ENCODE results near the gene SNX17. TPM values are rescaled to one million over a fixed set of nuclear protein-coding genes. Genes with fewer than 3 reads are reported as not detected.

The SNX17 gene
- total and polyA plus RNA-seq, 3 experiments from 2014 or later, result 122 to 211 (median 130) TPM

- H3K27ac Mint-ChIP-seq, result peak overlapping the region in 4 of 8 donors; percentile 15 to 98 (median 73)
- no peaks in the 10 kb centered on the region for H3K9me3 Mint-ChIP-seq
- peaks cover 53 to 77% (median 69%) of the 10 kb centered on the region in 3 donors for H3K4me1 Mint-ChIP-seq
- H3K36me3 ChIP-seq (ENCODE audit: insufficient read depth, low read length), result no peaks in the 10 kb centered on the region
- H3K9me3 ChIP-seq (ENCODE audit: low read length), result no peaks in the 10 kb centered on the region
- H3K27ac ChIP-seq (ENCODE audit: low read depth, low read length), result peak overlapping the region; percentile 34
- H3K4me1 ChIP-seq (ENCODE audit: insufficient read depth, low read length), result peaks cover 36% of the 10 kb centered on the region
- ChIA-PET POLR2A (interaction anchor here (0.6 to 1.7 kb wide), 2 partner anchors 11 to 15 kb away, joined by 5 read pairs; partner anchors contain the start of gene EIF2B4), CTCF (interaction anchor here (2.4 kb wide), 1 partner anchor 15 kb away, joined by 6 read pairs; no protein-coding TSS in a partner anchor)
- DNase-seq, result no peak
- H3K36me3 Mint-ChIP-seq, result peaks cover 0 to 32% (median 3%) of the 10 kb centered on the region in 3 donors
- H3K4me3 Mint-ChIP-seq, result peak overlapping the region in 6 of 7 donors; percentile 27 to 100 (median 62)
- no peak overlapping the region for H3K4me3 ChIP-seq (ENCODE audit: low read length)
- H3K27me3 Mint-ChIP-seq, result peaks cover 0 to 1% of the 10 kb centered on the region in 2 donors
- H3K27me3 ChIP-seq (ENCODE audit: insufficient read depth, low read length, poor library complexity, severe bottlenecking), result no peaks in the 10 kb centered on the region
Measured at GRCh38 chr2:27354597-27354927, 15.9 kb upstream of the SNX17 start.

- Mint-ChIP-seq H3K27ac (peak overlapping the region; percentile 98 to 100 (median 99)), H3K36me3 (peaks cover 0 to 25% (median 0%) of the 10 kb centered on the region in 3 donors), H3K4me3 (peak overlapping the region; percentile 93 to 100 (median 99)), H3K4me1 (peaks cover 47 to 68% (median 62%) of the 10 kb centered on the region in 3 donors), H3K27me3 (peaks cover 0 to 1% of the 10 kb centered on the region in 2 donors), H3K9me3 (no peaks in the 10 kb centered on the region)
- ChIA-PET CTCF (interaction anchor here (0.8 kb wide), 1 partner anchor 14 kb away, joined by 3 read pairs; the partner anchor contains the start of gene EIF2B4), POLR2A (interaction anchor here (0.6 to 1.7 kb wide), 5 partner anchors 14 to 1257 kb away, joined by 4 to 12 read pairs (median 8); partner anchors contain the start of genes EIF2B4, NRBP1, PPM1G and SNX17)
- Histone ChIP-seq H3K27me3 (ENCODE audit: insufficient read depth, low read length, poor library complexity, severe bottlenecking) (no peaks in the 10 kb centered on the region), H3K9me3 (ENCODE audit: low read length) (no peaks in the 10 kb centered on the region), H3K36me3 (ENCODE audit: insufficient read depth, low read length) (no peaks in the 10 kb centered on the region), H3K4me3 (ENCODE audit: low read length) (peak overlapping the region; percentile 92), H3K4me1 (ENCODE audit: insufficient read depth, low read length) (peaks cover 36% of the 10 kb centered on the region), H3K27ac (ENCODE audit: low read depth, low read length) (peak overlapping the region; percentile 90)
- peak in 1 of 5 donors; percentile 49 for DNase-seq
Measured at GRCh38 chr2:27356056-27356381, 14.4 kb upstream of the SNX17 start.

GRCh38 chr2:27356382-27357181 lies 13.8 kb upstream of the SNX17 start, which contains the start of gene GTF3C2:
Gene GTF3C2, minus strand, starts transcription at chr2:27356764. Its CDS starts 13,210 bp downstream, at chr2:27343554.
- H3K4me3 ChIP-seq (ENCODE audit: low read length), result peak within 1 kb of the TSS; percentile 92
- peaks cover 0 to 1% of the 10 kb centered on the region in 2 donors for H3K27me3 Mint-ChIP-seq
- CTCF ChIA-PET, result interaction anchor here (0.8 to 1.0 kb wide), 3 partner anchors 13 to 15 kb away, joined by 3 to 4 read pairs (median 3); partner anchors contain the start of gene EIF2B4
- no peaks in the 10 kb centered on the region for H3K27me3 ChIP-seq (ENCODE audit: insufficient read depth, low read length, poor library complexity, severe bottlenecking)
- peak within 1 kb of the TSS; percentile 98 to 100 (median 99) for H3K27ac Mint-ChIP-seq
- POLR2A ChIA-PET, result interaction anchor here (0.6 to 1.7 kb wide), 5 partner anchors 13 to 1256 kb away, joined by 4 to 12 read pairs (median 8); partner anchors contain the start of genes EIF2B4, NRBP1, PPM1G and SNX17
- H3K9me3 ChIP-seq (ENCODE audit: low read length), result no peaks in the 10 kb centered on the region
- H3K4me3 Mint-ChIP-seq, result peak within 1 kb of the TSS; percentile 93 to 100 (median 99)
- H3K36me3 ChIP-seq (ENCODE audit: insufficient read depth, low read length), result no peaks in the 10 kb centered on the region
- peak within 1 kb of the TSS; percentile 90 for H3K27ac ChIP-seq (ENCODE audit: low read depth, low read length)
- H3K9me3 Mint-ChIP-seq, result no peaks in the 10 kb centered on the region
- DNase-seq, result peak; percentile 86 to 96 (median 93)
- H3K4me1 Mint-ChIP-seq, result peaks cover 44 to 64% (median 58%) of the 10 kb centered on the region in 3 donors
- H3K4me1 ChIP-seq (ENCODE audit: insufficient read depth, low read length), result peaks cover 32% of the 10 kb centered on the region
- H3K36me3 Mint-ChIP-seq, result peaks cover 0 to 23% (median 0%) of the 10 kb centered on the region in 3 donors

GRCh38 chr2:27362678-27363420 lies 7.6 kb upstream of the SNX17 start:
- DNase-seq, result no peak
- Mint-ChIP-seq H3K4me3 (peak overlapping the region in 1 of 7 donors; percentile 21), H3K9me3 (no peaks in the 10 kb centered on the region), H3K27ac (no peak overlapping the region), H3K36me3 (peaks cover 0 to 41% (median 6%) of the 10 kb centered on the region in 3 donors), H3K4me1 (peaks cover 14 to 17% (median 17%) of the 10 kb centered on the region in 3 donors), H3K27me3 (no peaks in the 10 kb centered on the region)
- H3K36me3 ChIP-seq (ENCODE audit: insufficient read depth, low read length), result peaks cover 30% of the 10 kb centered on the region
- H3K4me3 ChIP-seq (ENCODE audit: low read length), result no peak overlapping the region
- CTCF ChIA-PET, result no interaction called here
- H3K27me3 ChIP-seq (ENCODE audit: insufficient read depth, low read length, poor library complexity, severe bottlenecking), result no peaks in the 10 kb centered on the region
- H3K9me3 ChIP-seq (ENCODE audit: low read length), result no peaks in the 10 kb centered on the region
- H3K27ac ChIP-seq (ENCODE audit: low read depth, low read length), result no peak overlapping the region
- POLR2A ChIA-PET, result no interaction called here
- peaks cover 8% of the 10 kb centered on the region for H3K4me1 ChIP-seq (ENCODE audit: insufficient read depth, low read length)

GRCh38 chr2:27363933-27364332 lies 6.5 kb upstream of the SNX17 start:
- peaks cover 0 to 46% (median 6%) of the 10 kb centered on the region in 3 donors for H3K36me3 Mint-ChIP-seq
- H3K4me3 Mint-ChIP-seq, result peak overlapping the region in 1 of 7 donors; percentile 44
- CTCF ChIA-PET, result interaction anchor here (0.9 to 1.2 kb wide), 2 partner anchors 15 to 60 kb away, joined by 3 read pairs; no protein-coding TSS in a partner anchor

GRCh38 chr2:27369471-27370025 lies 868 bp upstream of the SNX17 start:
- peaks cover 35% of the 10 kb centered on the region for H3K4me1 ChIP-seq (ENCODE audit: insufficient read depth, low read length)

More at GRCh38 chr2:27363933-27364332, 6.5 kb upstream of the SNX17 start:
- POLR2A ChIA-PET, result no interaction called here
- no peaks in the 10 kb centered on the region for H3K27me3 ChIP-seq (ENCODE audit: insufficient read depth, low read length, poor library complexity, severe bottlenecking)
- no peak overlapping the region for H3K27ac ChIP-seq (ENCODE audit: low read depth, low read length)
- Mint-ChIP-seq H3K27me3 (no peaks in the 10 kb centered on the region), H3K4me1 (peaks cover 11 to 17% (median 16%) of the 10 kb centered on the region in 3 donors), H3K27ac (peak overlapping the region in 1 of 8 donors; percentile 31), H3K9me3 (no peaks in the 10 kb centered on the region)
- peaks cover 8% of the 10 kb centered on the region for H3K4me1 ChIP-seq (ENCODE audit: insufficient read depth, low read length)
- H3K36me3 ChIP-seq (ENCODE audit: insufficient read depth, low read length), result peaks cover 38% of the 10 kb centered on the region
- DNase-seq, result no peak
- no peaks in the 10 kb centered on the region for H3K9me3 ChIP-seq (ENCODE audit: low read length)
- H3K4me3 ChIP-seq (ENCODE audit: low read length), result no peak overlapping the region

More at GRCh38 chr2:27369471-27370025, 868 bp upstream of the SNX17 start:
- H3K27me3 Mint-ChIP-seq, result peaks cover 0 to 2% of the 10 kb centered on the region in 2 donors
- peak overlapping the region; percentile 89 to 99 (median 97) for H3K4me3 Mint-ChIP-seq
- H3K9me3 Mint-ChIP-seq, result no peaks in the 10 kb centered on the region
- H3K27ac Mint-ChIP-seq, result peak overlapping the region; percentile 48 to 100 (median 93)
- ChIA-PET CTCF (interaction anchor here (0.9 to 3.9 kb wide), 12 partner anchors 9 to 259 kb away, joined by 3 to 21 read pairs (median 6); partner anchors contain the start of genes CCDC121, GPN1, GTF3C2 and MPV17), POLR2A (interaction anchor here (0.6 to 2.1 kb wide), 6 partner anchors 10 to 41 kb away, joined by 3 to 12 read pairs (median 4); partner anchors contain the start of genes GTF3C2 and ZNF513)
- peaks cover 38 to 50% (median 44%) of the 10 kb centered on the region in 3 donors for H3K4me1 Mint-ChIP-seq
- H3K36me3 Mint-ChIP-seq, result peaks cover 6 to 79% (median 12%) of the 10 kb centered on the region in 3 donors
- no peak for DNase-seq
- H3K9me3 ChIP-seq (ENCODE audit: low read length), result no peaks in the 10 kb centered on the region
- peaks cover 53% of the 10 kb centered on the region for H3K36me3 ChIP-seq (ENCODE audit: insufficient read depth, low read length)
- peak overlapping the region; percentile 87 for H3K27ac ChIP-seq (ENCODE audit: low read depth, low read length)
- H3K4me3 ChIP-seq (ENCODE audit: low read length), result peak overlapping the region; percentile 92
- no peaks in the 10 kb centered on the region for H3K27me3 ChIP-seq (ENCODE audit: insufficient read depth, low read length, poor library complexity, severe bottlenecking)
